Vagina (tissue), 2 donors: ENCODE measurements around the gene LRRN2.

Experiments used
- CTCF ChIP-seq, 3 experiments: fragments of 450-650 bp in 2 of 3; fragments of 200-600 bp in 1 of 3; sonication (generic) in 1 of 3; IDR thresholded peaks; one replicate each; pipeline ENCODE4 v1.5.1; 2017 to 2019; ENCODE audit warnings: antibody characterized with exemption in 3 of 3, mild to moderate bottlenecking in 2 of 3, moderate library complexity in 2 of 3
- POLR2A ChIP-seq, 2 donors: fragments of 450-650 bp; IDR thresholded peaks; one replicate each; pipeline ENCODE4 v1.6.1; 2017; ENCODE audit warnings: antibody characterized with exemption in 2 of 2, mild to moderate bottlenecking in 2 of 2, moderate library complexity in 2 of 2

GRCh38 chr1:204581759-204582158 is 103.8 kb downstream of the LRRN2 start:
- TF ChIP-seq CTCF (IDR thresholded peaks at IDR 0.05) (no peak), POLR2A (IDR thresholded peaks at IDR 0.05) (no peak)
